ENCODE results near the gene TLCD4.
"Not testable (repeated sequence)": the region's sequence is repeated elsewhere in the genome, so short reads cannot be mapped to it uniquely, and the experiment has no call there.

Gene TLCD4, protein sequence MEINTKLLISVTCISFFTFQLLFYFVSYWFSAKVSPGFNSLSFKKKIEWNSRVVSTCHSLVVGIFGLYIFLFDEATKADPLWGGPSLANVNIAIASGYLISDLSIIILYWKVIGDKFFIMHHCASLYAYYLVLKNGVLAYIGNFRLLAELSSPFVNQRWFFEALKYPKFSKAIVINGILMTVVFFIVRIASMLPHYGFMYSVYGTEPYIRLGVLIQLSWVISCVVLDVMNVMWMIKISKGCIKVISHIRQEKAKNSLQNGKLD

DNA sequence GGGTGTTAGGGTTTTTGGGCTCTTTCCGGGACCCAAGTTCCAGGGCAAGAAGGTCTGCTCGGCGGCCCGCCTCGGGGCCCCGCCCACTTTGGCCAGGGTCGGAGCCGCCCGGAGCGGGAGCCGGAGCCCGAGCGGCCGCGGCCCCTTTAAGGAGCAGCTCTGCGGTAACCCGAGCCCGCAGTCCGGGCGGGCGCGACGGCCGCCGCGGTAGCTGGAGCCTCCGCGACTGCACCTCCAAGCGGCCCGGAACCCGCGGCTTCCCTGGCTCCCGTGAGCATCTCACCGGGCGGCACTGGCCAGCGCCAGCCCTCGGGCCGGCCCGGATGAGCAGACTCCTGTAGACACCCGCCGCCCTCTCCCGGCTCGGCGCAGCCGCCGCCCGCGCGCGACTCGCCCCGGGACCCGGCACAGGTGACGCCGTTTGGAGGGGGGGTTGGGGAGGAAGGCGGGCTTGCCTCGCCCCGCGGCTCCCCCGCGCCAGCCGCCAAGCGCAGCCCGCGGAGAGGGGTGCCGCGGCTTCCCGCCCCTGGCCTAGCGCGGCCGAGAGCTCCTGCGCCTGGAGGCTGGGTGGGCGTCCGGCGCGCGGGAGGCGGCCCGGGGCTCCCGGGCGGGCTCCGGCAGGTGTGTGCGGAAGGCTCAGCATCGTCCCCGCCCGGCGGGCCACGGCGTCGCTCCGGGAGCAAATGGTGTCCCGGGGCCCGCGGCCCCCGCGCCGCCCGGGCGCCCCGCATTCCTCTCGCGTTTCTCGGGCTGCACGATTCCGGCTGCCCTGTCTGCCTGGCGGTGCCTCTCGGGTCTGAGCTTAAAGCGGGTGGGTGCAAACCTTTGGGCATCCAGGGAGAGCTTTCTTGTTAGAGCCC, at the start of gene TLCD4:
Gene TLCD4, plus strand, starts transcription at position 149 of the 860 bp plus-strand sequence. CDS start 26,547 bp downstream, outside the sequence.
- peak; percentile 73 for DNase-seq

GRCh38 chr1:95067568-95067967, 49.6 kb upstream of the TLCD4 start:
- DNase-seq: no peak

- no peak for DNase-seq
Observed at GRCh38 chr1:95068956-95069709, 48.0 kb upstream of the TLCD4 start.

- DNase-seq: no peak
Observed at GRCh38 chr1:95069710-95070093, 47.5 kb upstream of the TLCD4 start.

- no peak for DNase-seq
Observed at GRCh38 chr1:95071539-95071938, 45.6 kb upstream of the TLCD4 start.

GRCh38 chr1:95072117-95072516, 45.0 kb upstream of the TLCD4 start:
- DNase-seq: no peak

DNA sequence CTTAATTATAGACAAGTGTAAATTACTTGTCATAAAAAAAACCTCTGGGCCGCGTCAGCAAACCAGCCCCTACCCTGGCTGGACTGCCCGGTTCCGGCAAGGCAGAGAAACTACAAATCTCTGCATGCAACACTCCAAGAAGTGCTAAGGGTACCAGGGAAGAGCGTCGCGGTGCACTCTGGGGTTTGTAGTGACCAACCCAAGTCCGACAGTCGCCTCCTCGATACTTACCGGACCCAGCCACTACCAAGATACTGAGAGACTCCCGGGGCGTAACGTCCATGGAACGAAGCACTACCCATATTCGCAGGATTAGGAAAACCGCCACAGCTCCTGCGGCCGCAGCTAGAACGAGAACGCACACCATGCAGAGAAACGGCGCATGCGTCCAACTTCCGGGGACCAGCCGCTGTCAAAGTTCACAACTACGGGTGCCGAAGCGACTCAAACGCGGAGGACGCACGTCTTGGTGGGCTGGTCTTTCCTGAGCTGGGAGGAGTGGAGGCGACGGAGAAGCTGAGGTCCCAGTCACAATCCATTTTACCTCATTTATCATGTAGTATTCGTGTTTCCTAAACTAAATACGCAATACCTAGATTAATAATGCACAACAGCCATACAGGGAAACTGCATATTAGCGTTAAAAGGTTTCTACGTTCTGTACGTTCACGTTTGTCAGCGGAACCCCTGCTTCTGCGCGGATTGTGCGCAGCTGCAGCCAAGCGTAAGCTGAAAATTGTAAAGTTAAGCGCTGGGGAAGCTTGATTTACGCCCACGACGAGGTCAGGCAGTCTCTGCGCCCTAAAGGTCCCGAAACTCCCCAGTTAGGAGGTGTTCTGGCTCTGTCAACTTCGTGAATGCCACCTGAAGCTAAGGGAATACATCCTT, 44.4 kb upstream of the TLCD4 start, which contains the start of gene ALG14:
Gene ALG14, minus strand, starts transcription at position 420 of the 888 bp plus-strand sequence. Its CDS starts 53 bp downstream, at position 367.
- DNase-seq: peak; percentile 95

DNA sequence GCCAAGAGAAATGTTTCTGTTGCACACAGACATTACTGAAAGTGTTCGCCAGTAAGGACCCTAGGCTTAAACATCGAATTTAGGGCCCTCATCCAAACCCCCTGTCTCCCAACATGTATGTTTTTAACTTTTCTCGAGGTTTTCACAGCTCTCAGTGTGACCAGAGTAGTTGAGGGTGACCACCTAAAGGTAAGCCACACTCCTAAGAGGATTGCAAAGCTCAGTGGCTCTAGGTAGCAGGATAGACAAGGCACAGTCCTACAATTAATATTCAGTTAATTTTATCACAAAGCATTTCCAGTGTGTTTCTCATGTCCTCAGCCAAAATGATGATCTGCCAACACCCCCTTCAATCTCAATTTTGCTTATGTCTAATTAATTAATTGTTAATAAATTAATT, 43.7 kb upstream of the TLCD4 start:
- no peak for DNase-seq

GRCh38 chr1:95076034-95076433, 41.1 kb upstream of the TLCD4 start:
- no peak for DNase-seq

DNA sequence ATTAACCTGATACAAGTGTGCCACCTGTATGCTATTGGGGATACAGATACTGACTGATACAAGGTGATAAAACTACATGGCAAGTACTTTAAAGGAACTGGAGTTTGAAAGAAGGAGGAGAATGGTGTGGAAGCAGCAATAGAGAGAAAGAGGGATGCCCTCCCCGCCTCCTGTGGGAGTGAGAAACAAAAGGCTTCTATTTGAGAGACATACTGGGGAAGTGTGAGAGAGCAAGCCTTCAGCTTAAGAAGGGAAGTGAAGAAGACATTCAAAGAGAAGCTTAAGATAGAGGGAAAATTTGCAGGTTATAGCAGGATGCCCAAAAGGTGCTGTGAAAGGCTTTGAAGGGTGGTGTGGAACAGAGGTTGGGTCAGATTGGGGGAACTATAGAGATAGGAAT, 36.7 kb upstream of the TLCD4 start:
- no peak for DNase-seq

- no peak for DNase-seq
Observed at GRCh38 chr1:95080879-95081278, 36.3 kb upstream of the TLCD4 start.

DNA sequence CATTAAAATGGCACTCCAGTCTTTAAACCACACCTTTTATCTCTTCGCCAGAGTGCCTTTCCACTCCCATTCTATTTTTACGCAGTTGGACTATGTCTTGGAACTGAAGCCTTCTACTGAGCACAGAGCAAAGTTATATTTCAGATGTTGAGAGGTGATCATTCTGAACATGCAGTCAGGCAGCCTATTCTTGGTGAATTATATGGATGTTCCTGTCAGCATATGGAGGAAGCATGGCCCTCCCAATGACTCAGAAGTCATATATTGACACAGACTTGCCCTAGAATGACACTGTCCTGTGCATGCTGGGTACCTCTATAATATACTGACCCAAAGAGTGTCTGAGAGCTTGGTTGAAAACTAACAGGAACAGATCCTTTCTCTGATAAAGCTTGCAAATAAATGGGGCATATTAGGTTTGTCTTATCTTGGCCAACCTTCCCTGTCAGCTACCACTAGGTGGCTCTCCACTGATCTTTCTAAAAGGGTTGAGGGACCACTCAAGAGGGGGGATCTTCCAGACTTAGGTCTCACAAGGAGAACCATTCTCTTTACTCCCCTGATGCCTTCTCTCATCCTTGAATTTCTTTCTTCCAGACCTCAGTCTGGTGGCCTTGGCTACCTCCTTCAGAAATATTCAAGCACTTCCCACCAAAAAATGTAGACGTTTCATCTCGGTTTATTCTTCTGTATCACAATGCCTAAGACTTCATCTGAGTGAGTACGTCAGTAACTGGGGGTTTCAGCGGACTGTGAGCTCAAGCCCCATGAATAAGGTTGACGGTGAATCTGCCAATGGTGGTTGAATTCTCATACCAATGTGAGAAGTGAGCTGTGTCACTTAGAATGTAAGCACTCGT, 32.6 kb upstream of the TLCD4 start:
- peak; percentile 44 for DNase-seq

DNA sequence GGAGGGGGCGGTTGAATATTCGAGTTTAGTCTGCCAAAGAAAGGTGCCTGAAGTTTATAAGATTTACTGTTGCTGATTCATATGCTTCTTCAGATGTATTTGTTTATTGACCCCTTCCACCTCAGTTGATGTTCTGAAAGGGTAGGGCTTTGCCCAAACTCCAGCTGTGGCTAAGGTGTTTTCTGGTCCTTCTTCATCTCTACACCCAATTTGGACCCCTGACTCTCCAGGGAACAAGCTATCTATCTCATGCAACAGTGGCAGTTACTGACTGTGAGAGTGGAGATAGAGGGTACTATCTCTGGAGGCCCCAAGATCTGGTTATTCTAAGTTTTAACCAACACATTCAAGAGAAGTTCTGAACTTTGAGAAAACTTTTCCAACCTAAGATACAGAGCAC, 31.8 kb upstream of the TLCD4 start:
- DNase-seq: no peak

GRCh38 chr1:95086949-95087533, 30.1 kb upstream of the TLCD4 start:
- DNase-seq: no peak

DNA sequence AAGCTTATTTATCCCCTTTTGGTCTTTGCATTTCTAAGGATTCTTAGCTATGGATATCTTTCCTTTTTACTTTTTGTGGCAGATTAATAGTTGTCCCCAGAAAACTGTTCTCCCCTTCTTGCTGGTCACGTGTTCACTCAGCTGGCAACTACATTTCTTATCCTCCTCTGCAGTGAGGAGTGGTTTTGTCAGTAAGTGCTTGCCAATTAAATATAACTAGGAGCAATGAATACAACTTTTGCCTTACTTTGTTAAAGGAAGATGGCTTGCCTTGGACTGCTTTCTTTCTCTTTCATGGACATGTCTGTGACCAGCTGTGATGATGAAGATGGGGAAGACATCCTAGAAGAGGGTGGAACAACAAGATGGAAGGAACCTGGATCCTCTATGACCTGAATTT, 28.9 kb upstream of the TLCD4 start:
- no peak for DNase-seq

DNA sequence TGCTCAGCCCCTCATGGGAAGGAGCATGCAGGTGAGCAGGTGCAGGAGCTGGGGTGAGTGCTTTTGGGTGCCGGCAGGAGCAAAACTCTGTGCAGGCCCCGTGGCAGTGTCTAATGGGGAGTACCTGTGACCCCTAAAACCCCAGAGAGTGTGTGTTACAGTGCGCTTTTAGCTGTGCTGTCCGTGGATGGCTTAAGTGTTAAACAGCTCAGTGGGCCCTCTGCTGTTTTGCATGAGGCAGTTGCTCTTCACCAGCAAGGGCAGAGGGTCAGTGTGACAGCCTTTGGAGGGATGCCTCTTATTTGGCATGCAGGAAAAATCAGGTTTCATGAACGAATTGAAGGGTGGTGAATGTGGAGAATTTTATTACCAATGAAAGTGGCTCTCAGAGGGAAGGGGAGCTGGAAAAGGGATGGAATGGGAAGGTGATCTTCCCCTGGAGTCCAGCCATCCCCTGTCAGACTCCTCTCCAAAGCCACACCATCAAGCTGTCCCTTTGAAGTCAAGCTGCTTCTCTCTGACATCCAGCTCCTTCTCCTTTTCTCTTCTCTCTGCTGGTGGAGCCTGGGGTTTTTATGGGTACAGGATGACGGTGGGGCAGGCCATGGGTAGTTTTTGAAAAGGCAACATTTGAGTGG, 27.4 kb upstream of the TLCD4 start:
- DNase-seq: no peak

DNA sequence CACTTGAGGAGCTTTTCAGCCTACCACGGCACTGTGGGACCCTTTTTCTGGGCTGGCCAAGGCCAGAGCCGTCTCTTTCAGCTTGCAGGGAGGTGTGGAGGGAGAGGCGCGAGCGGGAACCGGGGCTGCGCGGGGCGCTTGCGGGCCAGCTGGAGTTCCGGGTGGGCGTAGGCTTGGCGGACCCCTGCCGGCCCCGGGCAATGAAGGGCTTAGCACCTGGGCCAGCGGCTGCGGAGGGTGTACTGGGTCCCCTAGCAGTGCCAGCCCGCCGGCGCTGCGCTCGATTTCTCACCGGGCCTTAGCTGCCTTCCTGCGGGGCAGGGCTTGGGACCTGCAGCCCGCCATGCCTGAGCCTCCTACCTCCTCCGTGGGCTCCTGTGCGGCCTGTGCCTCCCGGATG, 25.9 kb upstream of the TLCD4 start:
- not testable (repeated sequence) for DNase-seq

- DNase-seq: not testable (repeated sequence)
Observed at GRCh38 chr1:95092891-95093290, 24.3 kb upstream of the TLCD4 start.

GRCh38 chr1:95093296-95093695, 23.9 kb upstream of the TLCD4 start:
- DNase-seq: no peak

DNA sequence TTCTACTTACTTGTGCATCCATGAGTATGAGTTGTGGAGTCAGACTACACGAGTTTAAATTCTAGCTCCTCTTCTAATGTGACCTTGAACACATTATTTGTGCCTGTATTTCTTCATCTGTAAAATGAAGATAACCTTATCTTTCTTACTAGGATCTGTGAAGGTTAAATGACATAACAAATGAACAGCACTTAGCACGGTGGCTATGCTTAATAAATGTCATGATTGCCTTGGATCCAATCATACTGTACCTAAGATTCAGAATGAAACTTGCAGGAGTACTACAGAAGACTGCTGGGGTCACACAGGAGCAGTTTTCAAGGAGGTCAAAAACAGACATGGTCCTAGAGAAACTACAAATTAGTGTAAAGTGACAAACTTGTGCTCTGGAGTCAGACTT, 22.2 kb upstream of the TLCD4 start:
- no peak for DNase-seq

GRCh38 chr1:95095833-95096217, 21.3 kb upstream of the TLCD4 start:
- no peak for DNase-seq

Measured in NCI-H1105 treated with DMSO at 0.1 percent for 48 hours (cell line).